ENCODE measurements around the gene GLIPR1L2. TPM values are rescaled to one million over a fixed set of nuclear protein-coding genes. Genes with fewer than 3 reads are reported as not detected.

GLIPR1L2 gene
- total and polyA plus RNA-seq, 2 experiments from 2014 or later, result 0.08 TPM; not detected in 1

DNA sequence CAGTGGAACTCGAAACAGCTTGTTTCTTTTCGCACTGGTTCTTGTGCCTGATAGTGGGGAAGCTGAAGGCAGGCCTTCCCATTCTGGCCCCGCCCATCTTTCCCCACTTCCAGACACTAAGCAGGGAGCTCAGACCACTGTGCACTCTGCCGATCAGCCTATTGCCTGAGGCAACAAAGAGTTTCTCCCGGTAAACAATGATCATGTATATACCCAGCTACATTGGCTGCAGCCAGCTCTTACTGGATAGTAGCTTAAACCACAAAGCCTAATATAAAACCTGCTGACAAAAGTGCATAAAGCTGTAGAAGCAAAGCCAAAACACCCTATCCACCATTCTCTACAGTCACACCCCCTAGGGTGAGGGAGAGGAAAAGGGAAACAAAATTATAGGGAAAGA lies 65.0 kb downstream of the GLIPR1L2 start:
- H3K27ac Mint-ChIP-seq, result no peak overlapping the region
- no peaks in the 10 kb centered on the region for H3K4me1 ChIP-seq (ENCODE audit: insufficient read depth)
- TF ChIP-seq POLR2AphosphoS5 (IDR thresholded peaks at IDR 0.05; ENCODE audit: low read depth) (no peak), EZH2phosphoT487 (IDR thresholded peaks at IDR 0.05; ENCODE audit: unreplicated experiment) (no peak), STAT1 (IDR thresholded peaks at IDR 0.05; ENCODE audit: unreplicated experiment) (no peak), JUNB (IDR thresholded peaks at IDR 0.05; ENCODE audit: unreplicated experiment) (no peak), ZNF331 (CRISPR knock-in tag; IDR thresholded peaks at IDR 0.05; ENCODE audit: low read depth) (no peak), ZNF114 (CRISPR knock-in tag; IDR thresholded peaks at IDR 0.05) (no peak), EZH2 (IDR thresholded peaks at IDR 0.05; ENCODE audit: low read depth, unreplicated experiment) (no peak), CREB1 (CRISPR knock-in tag; IDR thresholded peaks at IDR 0.05; ENCODE audit: low read depth) (no peak), NANOG (IDR thresholded peaks at IDR 0.05; ENCODE audit: borderline replicate concordance) (no peak)
- TF ChIP-seq, protein P1, sequence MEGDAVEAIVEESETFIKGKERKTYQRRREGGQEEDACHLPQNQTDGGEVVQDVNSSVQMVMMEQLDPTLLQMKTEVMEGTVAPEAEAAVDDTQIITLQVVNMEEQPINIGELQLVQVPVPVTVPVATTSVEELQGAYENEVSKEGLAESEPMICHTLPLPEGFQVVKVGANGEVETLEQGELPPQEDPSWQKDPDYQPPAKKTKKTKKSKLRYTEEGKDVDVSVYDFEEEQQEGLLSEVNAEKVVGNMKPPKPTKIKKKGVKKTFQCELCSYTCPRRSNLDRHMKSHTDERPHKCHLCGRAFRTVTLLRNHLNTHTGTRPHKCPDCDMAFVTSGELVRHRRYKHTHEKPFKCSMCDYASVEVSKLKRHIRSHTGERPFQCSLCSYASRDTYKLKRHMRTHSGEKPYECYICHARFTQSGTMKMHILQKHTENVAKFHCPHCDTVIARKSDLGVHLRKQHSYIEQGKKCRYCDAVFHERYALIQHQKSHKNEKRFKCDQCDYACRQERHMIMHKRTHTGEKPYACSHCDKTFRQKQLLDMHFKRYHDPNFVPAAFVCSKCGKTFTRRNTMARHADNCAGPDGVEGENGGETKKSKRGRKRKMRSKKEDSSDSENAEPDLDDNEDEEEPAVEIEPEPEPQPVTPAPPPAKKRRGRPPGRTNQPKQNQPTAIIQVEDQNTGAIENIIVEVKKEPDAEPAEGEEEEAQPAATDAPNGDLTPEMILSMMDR (conservative IDR thresholded peaks at IDR 0.05; ENCODE audit: low read depth in 2 of 2), result no peak
- TF ChIP-seq, protein P2, sequence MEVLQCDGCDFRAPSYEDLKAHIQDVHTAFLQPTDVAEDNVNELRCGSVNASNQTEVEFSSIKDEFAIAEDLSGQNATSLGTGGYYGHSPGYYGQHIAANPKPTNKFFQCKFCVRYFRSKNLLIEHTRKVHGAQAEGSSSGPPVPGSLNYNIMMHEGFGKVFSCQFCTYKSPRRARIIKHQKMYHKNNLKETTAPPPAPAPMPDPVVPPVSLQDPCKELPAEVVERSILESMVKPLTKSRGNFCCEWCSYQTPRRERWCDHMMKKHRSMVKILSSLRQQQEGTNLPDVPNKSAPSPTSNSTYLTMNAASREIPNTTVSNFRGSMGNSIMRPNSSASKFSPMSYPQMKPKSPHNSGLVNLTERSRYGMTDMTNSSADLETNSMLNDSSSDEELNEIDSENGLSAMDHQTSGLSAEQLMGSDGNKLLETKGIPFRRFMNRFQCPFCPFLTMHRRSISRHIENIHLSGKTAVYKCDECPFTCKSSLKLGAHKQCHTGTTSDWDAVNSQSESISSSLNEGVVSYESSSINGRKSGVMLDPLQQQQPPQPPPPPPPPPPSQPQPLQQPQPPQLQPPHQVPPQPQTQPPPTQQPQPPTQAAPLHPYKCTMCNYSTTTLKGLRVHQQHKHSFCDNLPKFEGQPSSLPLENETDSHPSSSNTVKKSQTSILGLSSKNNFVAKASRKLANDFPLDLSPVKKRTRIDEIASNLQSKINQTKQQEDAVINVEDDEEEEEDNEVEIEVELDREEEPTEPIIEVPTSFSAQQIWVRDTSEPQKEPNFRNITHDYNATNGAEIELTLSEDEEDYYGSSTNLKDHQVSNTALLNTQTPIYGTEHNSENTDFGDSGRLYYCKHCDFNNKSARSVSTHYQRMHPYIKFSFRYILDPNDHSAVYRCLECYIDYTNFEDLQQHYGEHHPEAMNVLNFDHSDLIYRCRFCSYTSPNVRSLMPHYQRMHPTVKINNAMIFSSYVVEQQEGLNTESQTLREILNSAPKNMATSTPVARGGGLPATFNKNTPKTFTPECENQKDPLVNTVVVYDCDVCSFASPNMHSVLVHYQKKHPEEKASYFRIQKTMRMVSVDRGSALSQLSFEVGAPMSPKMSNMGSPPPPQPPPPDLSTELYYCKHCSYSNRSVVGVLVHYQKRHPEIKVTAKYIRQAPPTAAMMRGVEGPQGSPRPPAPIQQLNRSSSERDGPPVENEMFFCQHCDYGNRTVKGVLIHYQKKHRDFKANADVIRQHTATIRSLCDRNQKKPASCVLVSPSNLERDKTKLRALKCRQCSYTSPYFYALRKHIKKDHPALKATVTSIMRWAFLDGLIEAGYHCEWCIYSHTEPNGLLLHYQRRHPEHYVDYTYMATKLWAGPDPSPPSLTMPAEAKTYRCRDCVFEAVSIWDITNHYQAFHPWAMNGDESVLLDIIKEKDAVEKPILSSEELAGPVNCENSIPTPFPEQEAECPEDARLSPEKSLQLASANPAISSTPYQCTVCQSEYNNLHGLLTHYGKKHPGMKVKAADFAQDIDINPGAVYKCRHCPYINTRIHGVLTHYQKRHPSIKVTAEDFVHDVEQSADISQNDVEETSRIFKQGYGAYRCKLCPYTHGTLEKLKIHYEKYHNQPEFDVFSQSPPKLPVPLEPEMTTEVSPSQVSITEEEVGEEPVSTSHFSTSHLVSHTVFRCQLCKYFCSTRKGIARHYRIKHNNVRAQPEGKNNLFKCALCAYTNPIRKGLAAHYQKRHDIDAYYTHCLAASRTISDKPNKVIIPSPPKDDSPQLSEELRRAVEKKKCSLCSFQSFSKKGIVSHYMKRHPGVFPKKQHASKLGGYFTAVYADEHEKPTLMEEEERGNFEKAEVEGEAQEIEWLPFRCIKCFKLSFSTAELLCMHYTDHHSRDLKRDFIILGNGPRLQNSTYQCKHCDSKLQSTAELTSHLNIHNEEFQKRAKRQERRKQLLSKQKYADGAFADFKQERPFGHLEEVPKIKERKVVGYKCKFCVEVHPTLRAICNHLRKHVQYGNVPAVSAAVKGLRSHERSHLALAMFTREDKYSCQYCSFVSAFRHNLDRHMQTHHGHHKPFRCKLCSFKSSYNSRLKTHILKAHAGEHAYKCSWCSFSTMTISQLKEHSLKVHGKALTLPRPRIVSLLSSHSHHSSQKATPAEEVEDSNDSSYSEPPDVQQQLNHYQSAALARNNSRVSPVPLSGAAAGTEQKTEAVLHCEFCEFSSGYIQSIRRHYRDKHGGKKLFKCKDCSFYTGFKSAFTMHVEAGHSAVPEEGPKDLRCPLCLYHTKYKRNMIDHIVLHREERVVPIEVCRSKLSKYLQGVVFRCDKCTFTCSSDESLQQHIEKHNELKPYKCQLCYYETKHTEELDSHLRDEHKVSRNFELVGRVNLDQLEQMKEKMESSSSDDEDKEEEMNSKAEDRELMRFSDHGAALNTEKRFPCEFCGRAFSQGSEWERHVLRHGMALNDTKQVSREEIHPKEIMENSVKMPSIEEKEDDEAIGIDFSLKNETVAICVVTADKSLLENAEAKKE (CRISPR knock-in tag; IDR thresholded peaks at IDR 0.05), result no peak
- TF ChIP-seq, protein P3, sequence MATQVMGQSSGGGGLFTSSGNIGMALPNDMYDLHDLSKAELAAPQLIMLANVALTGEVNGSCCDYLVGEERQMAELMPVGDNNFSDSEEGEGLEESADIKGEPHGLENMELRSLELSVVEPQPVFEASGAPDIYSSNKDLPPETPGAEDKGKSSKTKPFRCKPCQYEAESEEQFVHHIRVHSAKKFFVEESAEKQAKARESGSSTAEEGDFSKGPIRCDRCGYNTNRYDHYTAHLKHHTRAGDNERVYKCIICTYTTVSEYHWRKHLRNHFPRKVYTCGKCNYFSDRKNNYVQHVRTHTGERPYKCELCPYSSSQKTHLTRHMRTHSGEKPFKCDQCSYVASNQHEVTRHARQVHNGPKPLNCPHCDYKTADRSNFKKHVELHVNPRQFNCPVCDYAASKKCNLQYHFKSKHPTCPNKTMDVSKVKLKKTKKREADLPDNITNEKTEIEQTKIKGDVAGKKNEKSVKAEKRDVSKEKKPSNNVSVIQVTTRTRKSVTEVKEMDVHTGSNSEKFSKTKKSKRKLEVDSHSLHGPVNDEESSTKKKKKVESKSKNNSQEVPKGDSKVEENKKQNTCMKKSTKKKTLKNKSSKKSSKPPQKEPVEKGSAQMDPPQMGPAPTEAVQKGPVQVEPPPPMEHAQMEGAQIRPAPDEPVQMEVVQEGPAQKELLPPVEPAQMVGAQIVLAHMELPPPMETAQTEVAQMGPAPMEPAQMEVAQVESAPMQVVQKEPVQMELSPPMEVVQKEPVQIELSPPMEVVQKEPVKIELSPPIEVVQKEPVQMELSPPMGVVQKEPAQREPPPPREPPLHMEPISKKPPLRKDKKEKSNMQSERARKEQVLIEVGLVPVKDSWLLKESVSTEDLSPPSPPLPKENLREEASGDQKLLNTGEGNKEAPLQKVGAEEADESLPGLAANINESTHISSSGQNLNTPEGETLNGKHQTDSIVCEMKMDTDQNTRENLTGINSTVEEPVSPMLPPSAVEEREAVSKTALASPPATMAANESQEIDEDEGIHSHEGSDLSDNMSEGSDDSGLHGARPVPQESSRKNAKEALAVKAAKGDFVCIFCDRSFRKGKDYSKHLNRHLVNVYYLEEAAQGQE (IDR thresholded peaks at IDR 0.05; ENCODE audit: unreplicated experiment), result no peak
- TF ChIP-seq, protein P4, sequence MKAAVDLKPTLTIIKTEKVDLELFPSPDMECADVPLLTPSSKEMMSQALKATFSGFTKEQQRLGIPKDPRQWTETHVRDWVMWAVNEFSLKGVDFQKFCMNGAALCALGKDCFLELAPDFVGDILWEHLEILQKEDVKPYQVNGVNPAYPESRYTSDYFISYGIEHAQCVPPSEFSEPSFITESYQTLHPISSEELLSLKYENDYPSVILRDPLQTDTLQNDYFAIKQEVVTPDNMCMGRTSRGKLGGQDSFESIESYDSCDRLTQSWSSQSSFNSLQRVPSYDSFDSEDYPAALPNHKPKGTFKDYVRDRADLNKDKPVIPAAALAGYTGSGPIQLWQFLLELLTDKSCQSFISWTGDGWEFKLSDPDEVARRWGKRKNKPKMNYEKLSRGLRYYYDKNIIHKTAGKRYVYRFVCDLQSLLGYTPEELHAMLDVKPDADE (IDR thresholded peaks at IDR 0.05), result no peak
- H2AFZ ChIP-seq, result no peak overlapping the region
- ATAC-seq (no peak), DNase-seq (ENCODE audit: low spot score) (no peak)
- H3K27me3 Mint-ChIP-seq (ENCODE audit: insufficient read depth, low read depth, poor library complexity), result no peaks in the 10 kb centered on the region
- H3K4me2 ChIP-seq, result no peak overlapping the region
- peaks cover 33% of the 10 kb centered on the region for H3K9me3 Mint-ChIP-seq
- H3K27me3 ChIP-seq (ENCODE audit: insufficient read depth), result no peaks in the 10 kb centered on the region
- no peak overlapping the region for H3K4me3 Mint-ChIP-seq
- H3K9me2 ChIP-seq (ENCODE audit: insufficient read depth), result no peaks in the 10 kb centered on the region
- peaks cover 30% of the 10 kb centered on the region for H3K36me3 Mint-ChIP-seq (ENCODE audit: low read depth)
- no peak overlapping the region for H3K4me3 ChIP-seq
- no peaks in the 10 kb centered on the region for H4K20me1 ChIP-seq (replicated peaks; ENCODE audit: insufficient read depth)
- peaks cover 15% of the 10 kb centered on the region; the same call in 1 of the 2 replicates for H3K36me3 ChIP-seq (ENCODE audit: insufficient read depth)
- H3K27ac ChIP-seq (ENCODE audit: low read depth), result no peak overlapping the region
- H3K79me2 ChIP-seq (replicated peaks; ENCODE audit: insufficient read depth), result no peaks in the 10 kb centered on the region
- no peaks in the 10 kb centered on the region for H3F3A ChIP-seq (replicated peaks; ENCODE audit: low read depth)
- H3K4me1 Mint-ChIP-seq, result no peaks in the 10 kb centered on the region; the same call in 2 of the 3 replicates

Measured in GM23338 (cell line).